Activated naive CD8-positive, alpha-beta T cell treated with anti-CD3 and anti-CD28 coated beads, Interleukin-2, amount 10 ng/mL, durations not matched to agents 7 days and 5 days (primary cell): ENCODE measurements around the gene FAM47E. TPM values are rescaled to one million over a fixed set of nuclear protein-coding genes. Genes with fewer than 3 reads are reported as not detected.

Experiments used
- ATAC-seq: fragments of 150-1000 bp; cut with Tn5 transposase; one replicate; pipeline ENCODE4 v1.10.0; 2021; ENCODE audit warnings: low read depth, moderate library complexity
- POLR2A ChIA-PET: fragments of 350-600 bp; sonication (Branson Sonifier 250); formaldehyde crosslinking; loops from one replicate; lab custom pipeline; 2021; ENCODE audit warnings: antibody characterized with exemption; lab: Charles Lee
- DNase-seq: peaks from one replicate; pipeline ENCODE4 v3.0.0; 2021
- H3K27ac Mint-ChIP-seq: one replicate; pipeline ENCODE4 v1.8.0; 2022; ENCODE audit warnings: mild to moderate bottlenecking, mixed read lengths
- H3K27me3 Mint-ChIP-seq: one replicate; pipeline ENCODE4 v1.8.0; 2022; ENCODE audit warnings: mild to moderate bottlenecking, moderate library complexity, mixed read lengths
- H3K36me3 Mint-ChIP-seq: one replicate; pipeline ENCODE4 v1.8.0; 2021; ENCODE audit warnings: mild to moderate bottlenecking, mixed read lengths
- H3K4me1 Mint-ChIP-seq: one replicate; pipeline ENCODE4 v1.8.0; 2021; ENCODE audit warnings: mixed read lengths
- H3K4me3 Mint-ChIP-seq: one replicate; pipeline ENCODE4 v1.8.0; 2022; ENCODE audit warnings: mild to moderate bottlenecking, moderate library complexity, mixed read lengths
- H3K9me3 Mint-ChIP-seq: one replicate; pipeline ENCODE4 v1.8.0; 2021; ENCODE audit warnings: mixed read lengths
- total RNA-seq, 2 experiments: library from RNA; stranded (reverse); gene quantifications; one replicate each; pipeline ENCODE4 v1.2.3, GENCODE V29; 2021

Gene FAM47E
- total RNA-seq, 2 experiments from 2014 or later: 0.78 TPM; not detected in 1

GRCh38 chr4:76260571-76260970 lies 9.1 kb downstream of the FAM47E start:
- Mint-ChIP-seq H3K27ac (no peak overlapping the region), H3K36me3 (no peaks in the 10 kb centered on the region), H3K27me3 (peaks cover 17% of the 10 kb centered on the region), H3K4me3 (no peak overlapping the region), H3K4me1 (no peaks in the 10 kb centered on the region), H3K9me3 (no peaks in the 10 kb centered on the region)
- no peak for ATAC-seq
- no peak for DNase-seq
- POLR2A ChIA-PET: no interaction called here

DNA sequence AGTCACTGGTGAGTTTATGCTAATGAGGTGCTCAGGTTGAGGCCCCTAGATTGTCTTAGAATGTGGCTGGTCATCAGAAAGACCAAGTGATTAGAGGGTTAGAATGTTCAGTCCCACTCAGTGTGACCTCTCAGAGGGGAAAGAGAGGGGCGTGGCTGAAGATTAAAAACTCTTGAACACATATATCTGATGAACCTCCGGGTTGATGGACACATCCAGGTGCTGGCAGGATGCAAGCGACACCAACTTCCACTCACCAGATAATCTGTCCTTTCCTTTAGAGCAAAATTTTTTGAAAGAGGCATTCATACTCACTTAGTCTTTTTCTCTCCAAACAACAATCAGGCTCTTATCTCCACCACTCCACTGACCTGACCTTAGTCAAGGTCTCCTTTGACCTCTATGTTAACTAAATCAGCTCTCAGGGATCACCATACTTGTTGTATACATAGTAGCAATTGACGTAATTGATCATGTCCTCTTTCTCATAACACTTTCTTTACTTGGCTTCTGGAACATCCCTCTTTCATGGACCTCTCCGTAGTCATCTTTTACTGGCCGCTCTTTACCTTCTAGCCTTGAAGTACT lies 14.2 kb downstream of the FAM47E start:
- ATAC-seq (no peak), DNase-seq (no peak)
- no peak overlapping the region for H3K27ac Mint-ChIP-seq
- POLR2A ChIA-PET: no interaction called here
- peaks cover 3% of the 10 kb centered on the region for H3K27me3 Mint-ChIP-seq
- H3K36me3 Mint-ChIP-seq: no peaks in the 10 kb centered on the region
- H3K4me3 Mint-ChIP-seq: no peak overlapping the region
- no peaks in the 10 kb centered on the region for H3K9me3 Mint-ChIP-seq
- no peaks in the 10 kb centered on the region for H3K4me1 Mint-ChIP-seq

- Mint-ChIP-seq H3K4me3 (no peak overlapping the region), H3K9me3 (no peaks in the 10 kb centered on the region), H3K27ac (no peak overlapping the region), H3K4me1 (no peaks in the 10 kb centered on the region), H3K36me3 (no peaks in the 10 kb centered on the region), H3K27me3 (peaks cover 2% of the 10 kb centered on the region)
- DNase-seq (no peak), ATAC-seq (no peak)
- POLR2A ChIA-PET: no interaction called here
Observed at GRCh38 chr4:76266627-76267026, 15.1 kb downstream of the FAM47E start.

- no peaks in the 10 kb centered on the region for H3K27me3 Mint-ChIP-seq
- H3K4me1 Mint-ChIP-seq: no peaks in the 10 kb centered on the region
- H3K9me3 Mint-ChIP-seq: no peaks in the 10 kb centered on the region
- no peak overlapping the region for H3K4me3 Mint-ChIP-seq
- H3K36me3 Mint-ChIP-seq: no peaks in the 10 kb centered on the region
- H3K27ac Mint-ChIP-seq: no peak overlapping the region
- POLR2A ChIA-PET: no interaction called here
- DNase-seq: no peak
- ATAC-seq: no peak
Observed at GRCh38 chr4:76267811-76268210, 16.3 kb downstream of the FAM47E start.

- no peak overlapping the region for H3K4me3 Mint-ChIP-seq
- no peaks in the 10 kb centered on the region for H3K9me3 Mint-ChIP-seq
- DNase-seq: no peak
- POLR2A ChIA-PET: no interaction called here
- no peaks in the 10 kb centered on the region for H3K36me3 Mint-ChIP-seq
- peaks cover 9% of the 10 kb centered on the region for H3K27me3 Mint-ChIP-seq
- H3K4me1 Mint-ChIP-seq: no peaks in the 10 kb centered on the region
- no peak for ATAC-seq
- no peak overlapping the region for H3K27ac Mint-ChIP-seq
Observed at GRCh38 chr4:76270244-76271175, 19.0 kb downstream of the FAM47E start.

- POLR2A ChIA-PET: no interaction called here
- Mint-ChIP-seq H3K4me1 (no peaks in the 10 kb centered on the region), H3K36me3 (no peaks in the 10 kb centered on the region), H3K27ac (no peak overlapping the region), H3K9me3 (no peaks in the 10 kb centered on the region), H3K27me3 (peaks cover 14% of the 10 kb centered on the region), H3K4me3 (no peak overlapping the region)
- ATAC-seq (no peak), DNase-seq (no peak)
Observed at GRCh38 chr4:76271248-76271647, 19.7 kb downstream of the FAM47E start.

DNA sequence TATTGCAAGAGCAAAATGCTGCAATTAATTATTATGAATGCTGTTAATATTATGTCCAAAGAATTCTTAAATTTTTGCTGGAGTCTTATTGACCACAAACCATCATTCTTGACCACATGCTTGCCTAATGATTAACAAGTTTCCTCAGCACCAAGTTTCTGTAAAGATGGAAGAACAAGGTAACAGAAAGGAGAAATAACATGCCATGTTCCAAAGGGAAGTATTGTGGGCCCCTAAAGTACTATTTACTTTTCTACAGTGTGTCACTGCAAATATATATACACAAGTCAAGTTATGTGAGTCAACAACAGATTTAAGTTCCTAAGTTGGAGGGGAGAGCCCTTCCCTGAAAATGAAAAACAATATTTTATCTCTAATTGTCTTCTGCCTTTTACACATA lies 20.6 kb downstream of the FAM47E start:
- peaks cover 18% of the 10 kb centered on the region for H3K27me3 Mint-ChIP-seq
- H3K36me3 Mint-ChIP-seq: no peaks in the 10 kb centered on the region
- peaks cover 2% of the 10 kb centered on the region for H3K4me1 Mint-ChIP-seq
- no peak overlapping the region for H3K27ac Mint-ChIP-seq
- H3K4me3 Mint-ChIP-seq: no peak overlapping the region
- no peaks in the 10 kb centered on the region for H3K9me3 Mint-ChIP-seq
- DNase-seq (no peak), ATAC-seq (no peak)
- POLR2A ChIA-PET: no interaction called here

- POLR2A ChIA-PET: no interaction called here
- no peaks in the 10 kb centered on the region for H3K9me3 Mint-ChIP-seq
- peaks cover 18% of the 10 kb centered on the region for H3K27me3 Mint-ChIP-seq
- no peak overlapping the region for H3K4me3 Mint-ChIP-seq
- H3K27ac Mint-ChIP-seq: no peak overlapping the region
- H3K36me3 Mint-ChIP-seq: no peaks in the 10 kb centered on the region
- no peak for ATAC-seq
- H3K4me1 Mint-ChIP-seq: peaks cover 2% of the 10 kb centered on the region
- no peak for DNase-seq
Observed at GRCh38 chr4:76272582-76272981, 21.1 kb downstream of the FAM47E start.

- ATAC-seq (no peak), DNase-seq (no peak)
- H3K9me3 Mint-ChIP-seq: no peaks in the 10 kb centered on the region
- peaks cover 2% of the 10 kb centered on the region for H3K4me1 Mint-ChIP-seq
- no peak overlapping the region for H3K4me3 Mint-ChIP-seq
- POLR2A ChIA-PET: no interaction called here
- H3K27me3 Mint-ChIP-seq: peaks cover 18% of the 10 kb centered on the region
- no peaks in the 10 kb centered on the region for H3K36me3 Mint-ChIP-seq
- H3K27ac Mint-ChIP-seq: no peak overlapping the region
Observed at GRCh38 chr4:76272999-76273398, 21.5 kb downstream of the FAM47E start.

- Mint-ChIP-seq H3K27me3 (peaks cover 18% of the 10 kb centered on the region), H3K4me3 (no peak overlapping the region), H3K27ac (no peak overlapping the region), H3K4me1 (peaks cover 2% of the 10 kb centered on the region), H3K9me3 (no peaks in the 10 kb centered on the region), H3K36me3 (no peaks in the 10 kb centered on the region)
- ATAC-seq: no peak
- DNase-seq: no peak
- POLR2A ChIA-PET: no interaction called here
Observed at GRCh38 chr4:76275486-76276124, 24.1 kb downstream of the FAM47E start.

- Mint-ChIP-seq H3K4me1 (peaks cover 2% of the 10 kb centered on the region), H3K27me3 (peaks cover 21% of the 10 kb centered on the region), H3K4me3 (no peak overlapping the region), H3K9me3 (no peaks in the 10 kb centered on the region), H3K27ac (no peak overlapping the region), H3K36me3 (no peaks in the 10 kb centered on the region)
- POLR2A ChIA-PET: no interaction called here
- ATAC-seq: no peak
- no peak for DNase-seq
Observed at GRCh38 chr4:76276813-76277212, 25.3 kb downstream of the FAM47E start.

DNA sequence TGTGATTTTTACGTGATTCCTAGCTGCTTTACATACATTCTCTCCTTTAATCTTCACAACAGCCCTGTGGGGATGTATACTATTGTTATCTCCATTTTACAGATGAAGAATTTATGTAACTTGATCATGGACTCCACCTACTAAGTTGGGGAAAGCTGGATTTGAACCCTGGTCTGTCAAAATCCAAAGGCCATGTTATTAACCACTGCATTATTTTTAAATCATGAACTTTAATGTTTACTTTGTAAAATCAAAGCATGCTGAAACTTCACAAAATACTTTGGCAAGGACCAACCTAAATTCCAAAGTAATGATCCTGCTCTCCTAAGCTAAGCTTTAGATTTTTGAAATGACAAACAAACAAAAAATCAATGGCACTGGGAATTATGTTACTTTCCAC lies 26.1 kb downstream of the FAM47E start:
- H3K9me3 Mint-ChIP-seq: no peaks in the 10 kb centered on the region
- H3K4me1 Mint-ChIP-seq: peaks cover 2% of the 10 kb centered on the region
- no peak for DNase-seq
- no peak overlapping the region for H3K27ac Mint-ChIP-seq
- H3K4me3 Mint-ChIP-seq: no peak overlapping the region
- H3K36me3 Mint-ChIP-seq: no peaks in the 10 kb centered on the region
- POLR2A ChIA-PET: no interaction called here
- peaks cover 21% of the 10 kb centered on the region for H3K27me3 Mint-ChIP-seq
- no peak for ATAC-seq

- no peak for ATAC-seq
- no peak overlapping the region for H3K4me3 Mint-ChIP-seq
- POLR2A ChIA-PET: no interaction called here
Observed at GRCh38 chr4:76278583-76278982, 27.1 kb downstream of the FAM47E start.

GRCh38 chr4:76279462-76279861 lies 27.9 kb downstream of the FAM47E start:
- H3K36me3 Mint-ChIP-seq: no peaks in the 10 kb centered on the region
- no peaks in the 10 kb centered on the region for H3K9me3 Mint-ChIP-seq

More at GRCh38 chr4:76278583-76278982, 27.1 kb downstream of the FAM47E start:
- no peak overlapping the region for H3K27ac Mint-ChIP-seq
- no peaks in the 10 kb centered on the region for H3K36me3 Mint-ChIP-seq
- DNase-seq: no peak
- no peaks in the 10 kb centered on the region for H3K9me3 Mint-ChIP-seq
- H3K27me3 Mint-ChIP-seq: peaks cover 21% of the 10 kb centered on the region
- peaks cover 2% of the 10 kb centered on the region for H3K4me1 Mint-ChIP-seq

More at GRCh38 chr4:76279462-76279861, 27.9 kb downstream of the FAM47E start:
- DNase-seq (no peak), ATAC-seq (no peak)
- Mint-ChIP-seq H3K27me3 (peaks cover 18% of the 10 kb centered on the region), H3K4me1 (peaks cover 2% of the 10 kb centered on the region), H3K4me3 (no peak overlapping the region), H3K27ac (no peak overlapping the region)
- POLR2A ChIA-PET: no interaction called here
